ENCODE data around the gene HDAC4. TPM values are rescaled to one million over a fixed set of nuclear protein-coding genes. Genes with fewer than 3 reads are reported as not detected.

Gene HDAC4
- total and polyA plus RNA-seq, 2 of the 4 experiments (the other 2 are of a cell fraction), result 4.1 to 7.2 TPM

DNA sequence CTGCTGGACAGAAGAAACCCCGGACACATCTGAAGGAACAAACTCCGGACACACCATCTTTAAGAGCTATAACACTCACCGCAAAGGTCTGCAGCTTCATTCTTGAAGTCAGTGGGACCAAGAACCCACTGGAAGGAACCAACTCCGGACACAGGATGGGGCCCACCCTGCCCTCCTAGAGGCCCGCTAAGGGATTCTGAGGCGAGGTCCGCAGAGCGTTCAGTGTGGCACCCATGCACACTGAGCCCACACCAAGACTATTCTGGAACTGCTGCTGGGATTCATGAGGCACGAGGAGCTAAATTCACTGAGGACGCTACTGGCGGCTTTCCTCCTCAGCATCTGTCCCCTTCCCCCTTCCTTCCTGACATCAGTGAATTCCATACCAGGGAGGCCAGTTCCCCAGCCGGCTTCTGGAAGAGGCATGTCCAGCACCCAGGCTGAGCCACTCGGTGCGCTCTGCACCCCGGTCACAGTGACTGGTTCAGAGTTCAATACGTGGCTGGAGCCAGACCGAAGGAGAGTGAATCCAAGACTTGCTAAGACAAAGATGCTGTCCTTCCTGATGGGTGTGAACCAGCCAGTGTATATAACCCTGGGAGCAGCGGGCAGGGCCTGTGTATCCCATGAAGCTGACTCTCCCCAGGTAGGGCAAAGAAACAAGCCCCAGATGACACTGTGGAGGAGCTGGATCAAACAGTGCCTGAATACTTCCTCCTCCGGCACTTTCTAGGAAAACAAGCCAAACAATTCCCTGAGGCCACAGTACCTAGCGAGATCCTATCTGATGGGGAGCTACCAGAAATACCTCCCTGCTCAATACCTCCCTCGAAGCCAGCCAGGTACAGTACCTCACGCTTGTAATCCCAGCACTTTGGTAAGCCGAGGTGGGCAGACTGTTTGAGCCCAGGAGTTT, 11.1 kb downstream of the HDAC4 start:
- ATAC-seq (ENCODE audit: low read depth) (no peak), DNase-seq (no peak)
- peaks cover 70% of the 10 kb centered on the region for H4K20me1 ChIP-seq (ENCODE audit: insufficient read depth, low read length)
- ChIA-PET POLR2A (ENCODE audit: unreplicated experiment) (no interaction called here), CTCF (interaction anchor here (1.3 kb wide), 1 partner anchor 11 kb away, joined by 3 read pairs; the partner anchor contains the start of gene HDAC4)
- no peak overlapping the region for H2BK5ac ChIP-seq (ENCODE audit: low read depth, low read length, poor library complexity, severe bottlenecking)
- no peak overlapping the region for H4K8ac ChIP-seq (ENCODE audit: low read depth in 2 of 2, low read length in 2 of 2)
- 96% methylated on average over 14 of the region's 23 CpGs; no CpG with 5 or more reads in 1 of the 2 experiments for WGBS, 2 experiments (ENCODE audit: extremely low coverage in 2 of 2, insufficient read length in 1 of 2)
- H3K18ac ChIP-seq (ENCODE audit: low read depth, low read length), result no peak overlapping the region
- H3K4me3 ChIP-seq (ENCODE audit: insufficient read depth, low read depth, low read length), result no peak overlapping the region
- no peak overlapping the region for H3K14ac ChIP-seq (replicated peaks; ENCODE audit: low read depth, low read length)
- no peak overlapping the region for H2BK120ac ChIP-seq (ENCODE audit: low read depth, low read length)
- peaks cover 24% of the 10 kb centered on the region for H3K9me1 ChIP-seq (ENCODE audit: insufficient read depth, low read length)
- H3K27me3 ChIP-seq (ENCODE audit: control insufficient read depth, insufficient read depth, low read length), result no peaks in the 10 kb centered on the region
- in situ Hi-C loops (cut with MboI; ENCODE audit: low sequenced_read_pairs) (loop anchor here (10.0 kb wide), 1 partner anchor 115 kb away; no protein-coding TSS in a partner anchor), intact Hi-C loops (cut with micrococcal nuclease) (loop anchor here (10.0 kb wide), 2 partner anchors 165 to 605 kb away; no protein-coding TSS in a partner anchor), dilution Hi-C loops (cut with HindIII; ENCODE audit: low sequenced_read_pairs, unreplicated experiment) (no loop called here)
- H3K4me1 ChIP-seq (ENCODE audit: control insufficient read depth, insufficient read depth, low read length), result peaks cover 9% of the 10 kb centered on the region
- peaks cover 15% of the 10 kb centered on the region for H3K36me3 ChIP-seq (ENCODE audit: control insufficient read depth, insufficient read depth, low read length)
- H3K4ac ChIP-seq (ENCODE audit: low read depth, low read length), result no peak overlapping the region
- H3K9me3 ChIP-seq (ENCODE audit: control insufficient read depth, insufficient read depth, low read length), result no peaks in the 10 kb centered on the region
- no peak overlapping the region for H3K56ac ChIP-seq (ENCODE audit: extremely low read depth, insufficient read depth, low read length)
- H2BK15ac ChIP-seq (ENCODE audit: low read depth, low read length), result no peak overlapping the region
- no peak overlapping the region for H2AK5ac ChIP-seq (ENCODE audit: low read depth, low read length)
- H4K5ac ChIP-seq (ENCODE audit: low read depth, low read length), result no peak overlapping the region
- H2AK9ac ChIP-seq (replicated peaks; ENCODE audit: low read depth, low read length, poor library complexity), result no peak overlapping the region
- H3K4me2 ChIP-seq (ENCODE audit: low read depth, low read length), result no peak overlapping the region
- no peak overlapping the region for H4K91ac ChIP-seq (ENCODE audit: insufficient read depth, low read depth, low read length)
- no peak overlapping the region for H2AFZ ChIP-seq (replicated peaks; ENCODE audit: low read length, poor library complexity)
- no TSS peak for BruUV-seq (replicated peaks)
- H3K9ac ChIP-seq (ENCODE audit: low read depth, low read length), result no peak overlapping the region
- no peak overlapping the region for H3K23ac ChIP-seq (ENCODE audit: low read depth, low read length)
- peaks cover 33 to 82% of the 10 kb centered on the region in 2 experiments; a peak in 3 of 4 replicates for H3K79me1 ChIP-seq (ENCODE audit: low read depth in 1 of 2, low read length in 2 of 2)
- no peak overlapping the region for H3K27ac ChIP-seq (ENCODE audit: insufficient read depth, low read length)
- no peak overlapping the region for H2BK20ac ChIP-seq (ENCODE audit: low read depth, low read length)
- no peak for TF ChIP-seq CHD1 (IDR thresholded peaks at IDR 0.05; ENCODE audit: low read depth, low read length)
- no peak for TF ChIP-seq MAFK (IDR thresholded peaks at IDR 0.05; ENCODE audit: low read depth, low read length)
- no peak for TF ChIP-seq NFE2L2 (IDR thresholded peaks at IDR 0.05; ENCODE audit: low read depth, low read length)
- TF ChIP-seq MXI1 (IDR thresholded peaks at IDR 0.05; ENCODE audit: borderline replicate concordance, low read depth, low read length), result no peak
- TF ChIP-seq, protein P1, sequence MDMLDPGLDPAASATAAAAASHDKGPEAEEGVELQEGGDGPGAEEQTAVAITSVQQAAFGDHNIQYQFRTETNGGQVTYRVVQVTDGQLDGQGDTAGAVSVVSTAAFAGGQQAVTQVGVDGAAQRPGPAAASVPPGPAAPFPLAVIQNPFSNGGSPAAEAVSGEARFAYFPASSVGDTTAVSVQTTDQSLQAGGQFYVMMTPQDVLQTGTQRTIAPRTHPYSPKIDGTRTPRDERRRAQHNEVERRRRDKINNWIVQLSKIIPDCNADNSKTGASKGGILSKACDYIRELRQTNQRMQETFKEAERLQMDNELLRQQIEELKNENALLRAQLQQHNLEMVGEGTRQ (IDR thresholded peaks at IDR 0.05; ENCODE audit: low read depth, low read length), result no peak
- TF ChIP-seq ELK1 (IDR thresholded peaks at IDR 0.05; ENCODE audit: borderline replicate concordance, low read depth, low read length), result no peak
- TF ChIP-seq BHLHE40 (IDR thresholded peaks at IDR 0.05; ENCODE audit: low read depth, low read length), result no peak
- no peak for TF ChIP-seq FOS (IDR thresholded peaks at IDR 0.05; ENCODE audit: low read depth, low read length)
- no peak for TF ChIP-seq MAZ (IDR thresholded peaks at IDR 0.05; ENCODE audit: borderline replicate concordance, low read depth, low read length)
- TF ChIP-seq RFX5 (IDR thresholded peaks at IDR 0.05; ENCODE audit: low read depth, low read length), result no peak
- no peak for TF ChIP-seq POLR2A (IDR thresholded peaks at IDR 0.05; ENCODE audit: low read depth, low read length)
- no peak for TF ChIP-seq CEBPB (IDR thresholded peaks at IDR 0.05; ENCODE audit: low read depth, low read length)
- TF ChIP-seq RCOR1 (IDR thresholded peaks at IDR 0.05; ENCODE audit: insufficient replicate concordance, low read length), result no peak
- TF ChIP-seq CTCF (conservative IDR thresholded peaks at IDR 0.05; ENCODE audit: low read depth, low read length), result no peak

Measured in IMR-90 (cell line).